Measurements from ENCODE around the gene HNRNPF. TPM values are rescaled to one million over a fixed set of nuclear protein-coding genes. Genes with fewer than 3 reads are reported as not detected.

Gene HNRNPF
- total RNA-seq, 6 experiments from 2014 or later, result 133 to 164 (median 159) TPM

DNA sequence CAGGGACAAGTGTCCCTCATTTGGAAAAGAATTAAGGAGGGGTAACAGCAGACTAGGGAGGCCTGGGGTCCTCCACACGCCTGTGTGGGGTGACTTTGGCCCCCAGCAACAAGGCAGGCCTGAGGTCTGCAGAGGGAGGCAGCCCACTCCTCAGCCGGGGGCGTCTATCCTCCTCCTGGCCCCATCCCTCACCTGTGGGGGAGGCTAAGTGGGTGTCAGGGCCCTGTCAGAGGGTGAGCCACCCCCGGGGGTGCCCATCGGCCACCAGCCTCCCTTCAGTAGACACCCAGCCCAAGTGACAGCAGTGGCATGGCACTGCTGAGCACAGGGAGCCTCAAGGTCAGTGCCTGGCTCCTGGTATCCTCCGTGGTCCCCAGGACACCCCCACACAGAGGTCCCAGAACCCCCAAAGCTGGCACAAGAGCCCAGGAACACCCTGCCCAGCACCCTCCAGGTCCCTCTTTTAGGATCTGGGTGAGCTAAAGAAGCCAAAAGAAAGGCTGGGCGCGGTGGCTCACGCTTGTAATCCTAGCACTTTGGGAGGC is 38.2 kb downstream of the HNRNPF start:
- no peak overlapping the region for H3K27ac Mint-ChIP-seq
- TF ChIP-seq, protein P1, sequence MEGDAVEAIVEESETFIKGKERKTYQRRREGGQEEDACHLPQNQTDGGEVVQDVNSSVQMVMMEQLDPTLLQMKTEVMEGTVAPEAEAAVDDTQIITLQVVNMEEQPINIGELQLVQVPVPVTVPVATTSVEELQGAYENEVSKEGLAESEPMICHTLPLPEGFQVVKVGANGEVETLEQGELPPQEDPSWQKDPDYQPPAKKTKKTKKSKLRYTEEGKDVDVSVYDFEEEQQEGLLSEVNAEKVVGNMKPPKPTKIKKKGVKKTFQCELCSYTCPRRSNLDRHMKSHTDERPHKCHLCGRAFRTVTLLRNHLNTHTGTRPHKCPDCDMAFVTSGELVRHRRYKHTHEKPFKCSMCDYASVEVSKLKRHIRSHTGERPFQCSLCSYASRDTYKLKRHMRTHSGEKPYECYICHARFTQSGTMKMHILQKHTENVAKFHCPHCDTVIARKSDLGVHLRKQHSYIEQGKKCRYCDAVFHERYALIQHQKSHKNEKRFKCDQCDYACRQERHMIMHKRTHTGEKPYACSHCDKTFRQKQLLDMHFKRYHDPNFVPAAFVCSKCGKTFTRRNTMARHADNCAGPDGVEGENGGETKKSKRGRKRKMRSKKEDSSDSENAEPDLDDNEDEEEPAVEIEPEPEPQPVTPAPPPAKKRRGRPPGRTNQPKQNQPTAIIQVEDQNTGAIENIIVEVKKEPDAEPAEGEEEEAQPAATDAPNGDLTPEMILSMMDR (IDR thresholded peaks at IDR 0.05), result no peak
- H3K4me3 Mint-ChIP-seq, result no peak overlapping the region
- peaks cover 13% of the 10 kb centered on the region for H3K27me3 Mint-ChIP-seq (ENCODE audit: insufficient read depth)
- no peaks in the 10 kb centered on the region for H3K9me3 Mint-ChIP-seq
- no peaks in the 10 kb centered on the region for H3K4me1 Mint-ChIP-seq (ENCODE audit: low read depth)
- H3K36me3 Mint-ChIP-seq (ENCODE audit: low read depth), result no peaks in the 10 kb centered on the region
- no peak for DNase-seq

DNA sequence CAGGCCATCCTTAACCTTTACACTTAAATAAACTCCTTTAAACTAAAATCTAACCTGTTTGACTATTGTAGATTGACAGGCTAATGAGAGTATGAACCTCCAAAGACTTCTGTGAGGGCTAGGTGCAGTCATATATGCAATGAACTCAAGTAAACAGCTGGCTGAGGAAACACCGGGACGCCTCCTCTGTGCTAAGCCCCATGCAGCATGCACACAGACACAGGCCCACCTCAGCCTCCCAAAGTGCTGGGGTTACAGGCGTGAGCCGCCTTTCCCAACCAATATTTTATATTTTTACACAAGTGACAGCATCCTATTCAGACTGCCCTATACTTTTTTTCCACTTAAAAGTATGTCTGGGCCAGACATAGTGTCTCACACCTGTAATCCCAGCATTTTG is 39.1 kb downstream of the HNRNPF start:
- H3K27ac Mint-ChIP-seq, result no peak overlapping the region
- no peaks in the 10 kb centered on the region for H3K4me1 Mint-ChIP-seq (ENCODE audit: low read depth)
- no peaks in the 10 kb centered on the region for H3K9me3 Mint-ChIP-seq
- DNase-seq, result no peak
- H3K27me3 Mint-ChIP-seq (ENCODE audit: insufficient read depth), result peaks cover 10% of the 10 kb centered on the region
- no peak overlapping the region for H3K4me3 Mint-ChIP-seq
- H3K36me3 Mint-ChIP-seq (ENCODE audit: low read depth), result no peaks in the 10 kb centered on the region
- TF ChIP-seq, protein P1 (IDR thresholded peaks at IDR 0.05), result no peak

- H3K36me3 Mint-ChIP-seq (ENCODE audit: low read depth), result no peaks in the 10 kb centered on the region
- no peaks in the 10 kb centered on the region for H3K4me1 Mint-ChIP-seq (ENCODE audit: low read depth)
- TF ChIP-seq, protein P1 (IDR thresholded peaks at IDR 0.05), result no peak
- no peaks in the 10 kb centered on the region for H3K9me3 Mint-ChIP-seq
- H3K27ac Mint-ChIP-seq, result no peak overlapping the region
- H3K4me3 Mint-ChIP-seq, result no peak overlapping the region
- H3K27me3 Mint-ChIP-seq (ENCODE audit: insufficient read depth), result peaks cover 9% of the 10 kb centered on the region; the same call in 1 of the 2 replicates
- DNase-seq, result no peak
Measured at GRCh38 chr10:43365001-43365400, 44.0 kb downstream of the HNRNPF start.

DNA sequence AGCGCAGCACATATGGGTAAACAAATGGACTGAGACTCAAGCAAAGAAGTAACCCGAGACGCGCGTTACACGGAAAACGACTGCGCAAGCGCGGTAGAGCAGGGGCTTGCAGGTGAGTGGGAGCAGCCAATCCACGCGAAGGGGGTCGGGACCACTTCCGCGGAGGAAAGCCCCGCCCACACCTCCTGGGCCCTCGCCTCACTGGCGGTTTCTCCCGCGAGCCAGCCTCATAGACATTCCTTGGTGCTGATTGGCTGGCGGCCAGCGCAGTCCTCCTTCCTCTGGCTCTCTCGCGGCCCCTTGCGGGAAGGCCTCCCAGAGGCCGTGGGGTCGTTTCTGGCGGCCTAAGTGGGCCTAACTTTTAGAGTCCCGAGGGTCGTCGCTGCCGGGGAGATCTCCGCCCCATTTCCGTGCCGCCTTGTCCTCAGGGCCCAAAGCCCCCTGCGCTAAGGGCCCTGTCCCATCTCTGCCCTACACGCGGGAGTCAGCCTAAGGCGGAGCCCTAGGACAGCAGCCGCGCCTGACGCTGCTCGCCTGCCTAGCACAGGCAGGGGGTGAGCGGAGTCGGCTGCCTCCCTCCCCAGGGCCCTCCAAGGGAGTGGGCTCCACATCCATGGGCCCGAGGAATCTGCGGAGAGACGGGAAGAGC is 46.7 kb downstream of the HNRNPF start:
- Mint-ChIP-seq H3K27ac (no peak overlapping the region), H3K36me3 (ENCODE audit: low read depth) (no peaks in the 10 kb centered on the region), H3K4me3 (peak overlapping the region; percentile 68), H3K4me1 (ENCODE audit: low read depth) (no peaks in the 10 kb centered on the region), H3K9me3 (no peaks in the 10 kb centered on the region), H3K27me3 (ENCODE audit: insufficient read depth) (peaks cover 9% of the 10 kb centered on the region; the same call in 1 of the 2 replicates)
- TF ChIP-seq, protein P1 (IDR thresholded peaks at IDR 0.05), result peak; percentile 44
- peak; percentile 15 for DNase-seq

DNA sequence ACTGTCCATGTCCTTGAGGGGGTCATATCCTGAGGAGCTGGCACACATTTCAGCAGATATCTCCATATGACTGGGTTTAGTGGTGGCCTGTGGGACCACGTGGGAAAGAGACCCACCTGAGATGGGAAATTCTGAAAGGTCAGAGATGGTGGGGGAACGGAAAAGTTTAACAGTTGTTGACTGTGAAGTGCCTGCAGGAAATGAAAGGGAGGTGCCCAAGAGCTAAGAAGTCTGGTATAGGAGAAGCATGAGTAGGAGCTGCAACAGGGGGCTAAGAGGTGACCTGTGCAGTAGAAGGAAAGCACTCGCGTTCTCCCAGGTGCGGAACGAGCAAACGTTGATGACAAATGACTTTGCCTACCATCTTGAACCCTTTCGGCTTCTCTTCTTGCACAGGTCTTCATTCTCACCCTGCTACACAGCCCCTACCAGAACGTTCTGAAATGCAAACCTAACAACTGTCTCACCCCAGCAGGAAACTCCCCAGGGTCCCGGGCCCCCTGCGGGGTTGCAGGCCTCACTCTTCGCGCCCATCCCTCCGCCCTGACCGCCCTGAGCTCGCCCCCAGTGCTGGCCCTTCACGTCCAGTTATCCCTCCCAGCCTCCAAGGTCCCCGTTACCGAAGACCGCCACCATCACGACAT is 47.3 kb downstream of the HNRNPF start:
- H3K27ac Mint-ChIP-seq, result no peak overlapping the region
- peaks cover 9% of the 10 kb centered on the region; the same call in 1 of the 2 replicates for H3K27me3 Mint-ChIP-seq (ENCODE audit: insufficient read depth)
- H3K4me3 Mint-ChIP-seq, result peak overlapping the region; percentile 68
- no peaks in the 10 kb centered on the region for H3K9me3 Mint-ChIP-seq
- TF ChIP-seq, protein P1 (IDR thresholded peaks at IDR 0.05), result no peak
- no peak for DNase-seq
- no peaks in the 10 kb centered on the region for H3K36me3 Mint-ChIP-seq (ENCODE audit: low read depth)
- 0 out of 2 replicates have a peak, but pooled peaks cover under 1% of the 10 kb centered on the region for H3K4me1 Mint-ChIP-seq (ENCODE audit: low read depth)
